Activated effector memory CD4-positive, alpha-beta T cell treated with Interleukin-2 at 50 U/mL for 16 hours (primary cell): ENCODE results near the gene PDE4DIP.
"Not testable (repeated sequence)": the region's sequence is repeated elsewhere in the genome, so short reads cannot be mapped to it uniquely, and the experiment has no call there.

ENCODE experiments used
- DNase-seq: peaks from one replicate; pipeline ENCODE4 v3.0.0-alpha.2; 2020

Gene PDE4DIP

DNA sequence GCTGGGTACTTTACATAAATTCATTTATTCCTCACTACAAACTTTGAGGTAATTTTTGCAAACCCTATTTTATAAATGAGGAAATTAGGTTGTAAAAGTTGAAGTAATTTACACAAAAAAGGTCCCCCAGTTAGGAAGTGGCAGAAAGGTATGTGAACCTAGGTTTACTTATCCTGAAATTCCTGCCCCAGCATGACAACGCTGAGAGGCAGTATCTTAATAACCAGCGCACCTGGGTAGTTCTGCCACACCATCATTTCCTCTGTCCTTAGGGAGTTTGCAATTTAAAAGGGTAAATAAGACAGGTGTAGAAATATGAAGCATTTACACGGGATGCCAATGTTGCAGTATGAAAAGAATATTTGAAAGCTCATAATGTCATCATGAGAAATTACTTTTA lies 79.6 kb downstream of the PDE4DIP start:
- not testable (repeated sequence) for DNase-seq

- not testable (repeated sequence) for DNase-seq
Measured at GRCh38 chr1:148927645-148928044, 83.4 kb downstream of the PDE4DIP start.

DNA sequence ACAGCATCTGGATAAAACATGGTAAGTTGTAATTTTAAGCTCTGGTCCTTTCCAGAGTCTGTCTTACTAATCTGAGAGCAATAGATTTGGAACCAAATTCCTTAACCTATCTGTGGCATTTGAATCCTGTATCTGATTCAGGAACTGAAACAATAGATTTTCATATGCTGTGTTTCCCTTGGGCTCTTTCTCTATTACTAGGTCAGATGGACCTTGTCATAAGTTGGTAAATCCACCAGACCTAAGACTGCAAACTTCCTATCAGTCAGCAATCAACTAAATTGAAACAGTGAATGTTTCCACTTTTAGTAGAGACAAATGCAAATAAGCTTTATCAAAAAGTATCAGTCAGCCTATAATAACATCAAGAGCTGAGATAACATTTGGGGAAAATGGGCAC lies 85.0 kb downstream of the PDE4DIP start:
- not testable (repeated sequence) for DNase-seq

DNA sequence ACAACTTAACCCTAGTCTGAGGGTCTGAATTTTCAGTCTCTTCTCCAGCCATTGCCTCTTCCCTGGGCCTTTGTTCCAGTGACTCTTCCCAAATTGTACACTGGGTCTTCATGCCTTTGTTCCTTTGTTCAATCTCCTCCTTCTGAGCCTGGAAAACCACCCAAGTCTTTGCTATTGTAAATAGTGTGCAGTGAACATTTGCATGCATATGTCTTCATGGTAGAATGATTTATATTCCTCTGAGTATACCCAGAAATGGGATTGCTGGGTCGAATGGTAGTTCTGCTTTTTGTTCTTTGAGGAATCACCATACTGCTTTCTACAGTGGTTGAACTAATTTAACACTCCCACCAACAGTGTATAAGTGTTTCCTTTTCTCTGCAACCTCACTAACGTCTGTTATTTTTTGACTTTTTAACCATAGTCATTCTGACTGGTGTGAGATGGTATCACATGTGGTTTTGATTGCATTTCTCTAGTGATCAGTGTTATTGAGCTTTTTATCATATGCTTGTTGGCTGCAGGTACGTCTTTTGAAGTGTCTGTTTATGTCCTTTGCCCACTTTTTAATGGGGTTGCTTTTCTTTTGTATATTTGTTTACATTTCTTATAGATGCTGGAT lies 91.3 kb downstream of the PDE4DIP start:
- DNase-seq = not testable (repeated sequence)

DNA sequence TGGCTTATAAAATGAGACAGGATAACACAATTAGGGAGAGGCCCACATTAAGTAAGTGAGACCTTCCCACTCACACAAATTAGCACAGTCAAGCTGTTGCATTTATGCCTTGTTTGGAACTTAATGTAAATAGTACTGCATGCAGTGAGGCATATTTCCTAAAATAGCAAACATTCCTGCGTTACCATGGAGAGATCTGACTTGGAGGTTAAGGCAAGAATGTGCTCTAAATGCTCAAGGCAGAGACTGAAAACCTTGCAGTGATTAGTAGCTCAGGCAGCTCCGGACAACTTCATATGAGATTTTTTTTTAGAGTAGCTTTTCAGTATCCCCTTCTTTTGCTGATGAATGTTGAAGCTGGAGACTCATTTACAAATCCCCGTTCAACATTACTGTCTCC lies 98.7 kb downstream of the PDE4DIP start:
- DNase-seq = not testable (repeated sequence)

DNA sequence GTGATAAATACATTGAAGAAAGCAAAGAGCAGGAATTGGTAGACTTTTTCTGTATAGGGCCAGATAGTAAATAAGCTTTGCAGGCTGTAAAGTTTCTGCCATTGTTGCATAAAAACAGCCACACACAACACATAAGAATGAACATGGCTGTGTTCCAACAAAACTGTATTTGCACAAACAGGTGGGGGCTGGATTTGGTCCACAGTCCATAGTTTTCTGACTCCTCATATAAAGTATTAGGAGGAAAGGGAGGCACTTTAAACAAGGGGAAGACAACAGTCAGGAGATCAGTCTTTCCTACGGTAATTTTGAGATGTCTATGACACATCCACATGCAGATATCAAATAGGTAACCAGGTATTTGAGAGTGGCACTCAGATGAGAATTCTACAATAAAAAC lies 100.9 kb downstream of the PDE4DIP start:
- DNase-seq = not testable (repeated sequence)

GRCh38 chr1:148948768-148949167 lies 104.5 kb downstream of the PDE4DIP start:
- DNase-seq = not testable (repeated sequence)

GRCh38 chr1:148951336-148952227 lies 107.4 kb downstream of the PDE4DIP start:
- peak; percentile 71 for DNase-seq

- DNase-seq = peak; percentile 55
Measured at GRCh38 chr1:148952253-148952937, 108.2 kb downstream of the PDE4DIP start.

DNA sequence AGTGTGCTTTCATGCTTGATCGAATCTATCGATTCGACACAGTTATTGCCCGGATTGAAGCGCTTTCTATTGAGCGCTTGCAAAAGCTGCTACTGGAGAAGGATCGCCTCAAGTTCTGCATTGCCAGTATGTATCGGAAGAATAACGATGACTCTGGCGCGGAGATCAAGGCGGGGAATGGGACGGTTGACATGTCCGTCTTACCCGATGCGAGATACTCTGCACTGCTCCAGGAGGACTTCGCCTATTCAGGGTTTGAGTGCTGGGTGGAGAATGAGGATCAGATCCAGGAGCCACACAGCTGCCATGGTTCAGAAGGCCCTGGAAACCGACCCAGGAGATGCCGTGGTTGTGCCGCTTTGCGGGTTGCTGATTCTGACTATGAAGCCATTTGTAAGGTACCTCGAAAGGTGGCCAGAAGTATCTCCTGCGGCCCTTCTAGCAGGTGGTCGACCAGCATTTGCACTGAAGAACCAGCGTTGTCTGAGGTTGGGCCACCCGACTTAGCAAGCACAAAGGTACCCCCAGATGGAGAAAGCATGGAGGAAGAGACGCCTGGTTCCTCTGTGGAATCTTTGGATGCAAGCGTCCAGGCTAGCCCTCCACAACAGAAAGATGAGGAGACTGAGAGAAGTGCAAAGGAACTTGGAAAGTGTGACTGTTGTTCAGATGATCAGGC lies 108.8 kb downstream of the PDE4DIP start:
- peak; percentile 5 for DNase-seq

GRCh38 chr1:148953730-148954129 lies 109.5 kb downstream of the PDE4DIP start:
- not testable (repeated sequence) for DNase-seq

DNA sequence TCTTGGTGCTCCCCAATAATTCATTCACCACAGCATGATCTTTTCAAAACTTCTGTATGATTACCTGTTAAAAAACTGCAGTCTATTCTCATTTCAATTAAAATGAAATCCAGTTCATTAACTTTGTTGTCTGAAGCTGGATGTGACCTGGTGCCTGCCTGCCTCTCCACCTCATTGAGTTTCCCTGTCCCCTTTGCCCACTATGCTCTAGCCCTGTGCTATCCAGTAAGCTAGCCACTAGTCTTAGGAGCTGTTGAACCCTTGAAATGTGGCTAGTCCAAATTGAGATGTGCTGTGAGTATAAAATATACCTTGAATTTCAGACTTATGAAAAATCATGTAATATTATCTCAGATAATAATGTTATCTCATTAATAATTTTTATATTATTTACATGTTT lies 114.1 kb downstream of the PDE4DIP start:
- not testable (repeated sequence) for DNase-seq

DNA sequence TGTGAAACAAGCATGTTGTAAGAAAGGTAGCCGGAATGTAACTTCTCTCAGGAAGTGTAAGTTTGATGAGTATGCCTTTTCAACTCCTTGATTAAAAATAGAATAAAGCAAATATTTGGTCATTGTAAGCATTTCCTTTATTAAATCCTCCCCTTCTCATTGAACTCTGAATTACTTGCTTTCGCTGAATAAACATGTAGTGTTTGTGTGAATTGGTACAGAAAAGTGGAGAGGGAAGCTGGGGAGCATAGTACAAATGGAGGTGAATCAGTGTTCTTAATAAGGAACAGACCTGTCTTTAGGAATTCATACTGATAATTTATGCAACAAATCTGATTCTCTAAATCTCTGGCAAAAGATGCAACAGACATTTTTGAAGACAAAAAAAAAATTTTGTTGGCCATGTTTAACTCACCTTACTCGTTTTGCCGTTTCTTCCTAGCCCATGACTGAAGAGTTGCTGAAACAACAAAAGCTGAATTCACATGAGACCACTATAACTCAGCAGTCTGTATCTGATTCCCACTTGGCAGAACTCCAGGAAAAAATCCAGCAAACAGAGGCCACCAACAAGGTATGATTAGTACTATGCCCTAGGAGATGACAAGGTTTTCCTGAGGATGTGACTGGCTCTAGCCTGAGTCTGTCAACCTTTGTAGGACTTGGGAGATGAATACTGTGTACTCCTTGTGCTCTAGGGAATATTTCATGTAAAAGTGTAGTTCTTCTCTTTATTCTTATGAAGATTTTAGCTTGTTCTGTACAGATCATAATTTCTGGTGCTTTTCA lies 116.2 kb downstream of the PDE4DIP start:
- not testable (repeated sequence) for DNase-seq

DNA sequence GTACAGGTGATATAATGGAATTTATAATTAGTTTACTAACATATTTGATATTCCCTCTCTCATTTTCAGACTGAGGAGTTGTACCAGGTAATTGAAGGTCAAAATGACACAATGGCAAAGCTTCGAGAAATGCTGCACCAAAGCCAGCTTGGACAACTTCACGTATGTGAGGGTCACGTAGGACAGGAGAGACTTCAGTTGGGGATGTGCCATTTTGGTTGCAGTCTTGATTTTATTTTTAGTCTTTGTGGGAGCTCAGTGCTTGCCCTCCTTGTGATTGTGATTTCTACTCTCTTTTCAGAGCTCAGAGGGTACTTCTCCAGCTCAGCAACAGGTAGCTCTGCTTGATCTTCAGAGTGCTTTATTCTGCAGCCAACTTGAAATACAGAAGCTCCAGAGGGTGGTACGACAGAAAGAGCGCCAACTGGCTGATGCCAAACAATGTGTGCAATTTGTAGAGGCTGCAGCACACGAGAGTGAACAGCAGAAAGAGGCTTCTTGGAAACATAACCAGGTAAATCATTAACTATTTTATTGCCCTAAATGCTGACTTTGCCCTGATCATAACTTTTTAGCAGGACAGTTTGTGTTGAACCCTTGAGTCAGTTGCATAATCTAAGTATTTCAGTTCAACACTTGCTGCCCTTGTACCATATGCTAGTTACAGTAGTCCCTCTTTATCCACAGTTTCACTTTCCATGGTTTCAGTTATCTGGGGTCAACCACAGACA lies 118.1 kb downstream of the PDE4DIP start:
- not testable (repeated sequence) for DNase-seq

GRCh38 chr1:148966084-148966483 lies 121.9 kb downstream of the PDE4DIP start:
- not testable (repeated sequence) for DNase-seq

DNA sequence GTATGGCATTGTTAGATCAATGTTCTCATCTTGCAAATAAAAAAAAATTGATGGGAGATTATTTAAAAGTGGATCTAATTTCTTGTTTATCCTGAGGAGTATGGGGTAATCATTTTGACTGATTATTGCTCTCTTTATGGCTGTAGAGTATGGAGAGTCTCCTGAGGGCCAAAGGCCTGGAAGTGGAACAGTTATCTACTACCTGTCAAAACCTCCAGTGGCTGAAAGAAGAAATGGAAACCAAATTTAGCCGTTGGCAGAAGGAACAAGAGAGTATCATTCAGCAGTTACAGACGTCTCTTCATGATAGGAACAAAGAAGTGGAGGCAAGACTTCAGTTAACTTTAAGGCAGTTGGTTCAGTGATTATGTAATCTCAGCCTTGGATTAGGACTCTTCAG lies 123.4 kb downstream of the PDE4DIP start:
- not testable (repeated sequence) for DNase-seq

- not testable (repeated sequence) for DNase-seq
Measured at GRCh38 chr1:148968682-148969081, 124.5 kb downstream of the PDE4DIP start.

- DNase-seq = not testable (repeated sequence)
Measured at GRCh38 chr1:148969126-148969525, 124.9 kb downstream of the PDE4DIP start.

DNA sequence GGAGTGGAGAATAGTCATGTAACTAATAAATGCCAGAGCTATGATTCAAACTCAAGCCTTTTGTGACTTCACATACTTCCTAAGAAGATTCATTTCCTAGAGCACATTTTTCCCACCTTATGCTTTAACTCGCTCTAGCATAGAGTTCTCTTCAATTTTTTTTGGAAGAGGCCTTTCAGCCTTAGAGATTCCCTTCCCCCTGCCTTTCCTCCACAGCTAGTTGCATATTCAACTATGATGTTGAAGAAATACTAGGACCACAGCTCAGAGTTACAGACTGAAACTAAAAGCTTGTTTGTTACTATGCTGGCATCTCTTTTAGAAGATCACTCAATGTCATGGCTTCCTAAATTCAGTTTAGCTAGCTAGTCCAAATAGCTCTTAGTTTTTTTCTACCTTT lies 131.2 kb downstream of the PDE4DIP start:
- not testable (repeated sequence) for DNase-seq

GRCh38 chr1:148975866-148976537 lies 131.8 kb downstream of the PDE4DIP start:
- not testable (repeated sequence) for DNase-seq

- DNase-seq = not testable (repeated sequence)
Measured at GRCh38 chr1:148977785-148978184, 133.6 kb downstream of the PDE4DIP start.
